GM23338 (cell line): ENCODE measurements around the gene R3HCC1L. TPM values are rescaled to one million over a fixed set of nuclear protein-coding genes. Genes with fewer than 3 reads are reported as not detected.

Source experiments
- ATAC-seq: fragments of 200-7000 bp; cut with Tn5 transposase; 3 replicates; pipeline ENCODE4 v1.9.1; 2020
- DNase-seq: peaks from one replicate; pipeline ENCODE4 v3.0.0-alpha.2; 2015; ENCODE audit warnings: low spot score
- H2AFZ ChIP-seq: fragments of 200-600 bp; sonication (generic); 2 replicates; pipeline ENCODE4 v1.8.0; 2016; ENCODE audit warnings: antibody characterized with exemption, mild to moderate bottlenecking, moderate library complexity
- H3F3A ChIP-seq: fragments of 200-600 bp; sonication (generic); replicated peaks from 2 replicates; pipeline ENCODE4 v1.8.0; 2017; ENCODE audit warnings: antibody characterized with exemption, mixed run types, low read depth
- H3K27ac ChIP-seq: fragments of 200-600 bp; sonication (generic); 2 replicates; pipeline ENCODE4 v1.6.1; 2016; ENCODE audit warnings: low read depth
- H3K27me3 ChIP-seq: fragments of 200-600 bp; sonication (generic); 2 replicates; pipeline ENCODE4 v1.8.0; 2016; ENCODE audit warnings: mild to moderate bottlenecking, mixed run types, moderate library complexity; ENCODE audit not compliant: insufficient read depth
- H3K36me3 ChIP-seq: fragments of 200-600 bp; sonication (generic); 2 replicates; pipeline ENCODE4 v1.8.0; 2016; ENCODE audit warnings: mild to moderate bottlenecking; ENCODE audit not compliant: insufficient read depth
- H3K4me1 ChIP-seq: fragments of 200-600 bp; sonication (generic); 2 replicates; pipeline ENCODE4 v1.8.0; 2016; ENCODE audit warnings: mild to moderate bottlenecking, moderate library complexity; ENCODE audit not compliant: insufficient read depth
- H3K4me2 ChIP-seq: fragments of 200-600 bp; sonication (generic); 2 replicates; pipeline ENCODE4 v1.7.1; 2017; ENCODE audit warnings: mixed run types
- H3K4me3 ChIP-seq: fragments of 200-600 bp; sonication (generic); 2 replicates; pipeline ENCODE4 v1.6.1; 2016; ENCODE audit warnings: mixed run types
- H3K79me2 ChIP-seq: fragments of 200-600 bp; sonication (generic); replicated peaks from 2 replicates; pipeline ENCODE4 v1.8.0; 2017; ENCODE audit warnings: mild to moderate bottlenecking; ENCODE audit not compliant: insufficient read depth
- H3K9me2 ChIP-seq: fragments of 200-600 bp; sonication (generic); 2 replicates; pipeline ENCODE4 v1.8.0; 2017; ENCODE audit not compliant: insufficient read depth
- H4K20me1 ChIP-seq: fragments of 200-600 bp; sonication (generic); replicated peaks from 2 replicates; pipeline ENCODE4 v1.8.0; 2017; ENCODE audit warnings: mild to moderate bottlenecking; ENCODE audit not compliant: insufficient read depth
- H3K27ac Mint-ChIP-seq: 2 replicates; pipeline ENCODE4 v1.8.0; 2020; ENCODE audit warnings: inconsistent platforms, mild to moderate bottlenecking, moderate library complexity, mixed read lengths
- H3K27me3 Mint-ChIP-seq: 3 replicates; pipeline ENCODE4 v1.8.0; 2022; ENCODE audit warnings: low read depth, mild to moderate bottlenecking, moderate library complexity, mixed read lengths, inconsistent platforms; ENCODE audit not compliant: insufficient read depth, poor library complexity
- H3K36me3 Mint-ChIP-seq: 3 replicates; pipeline ENCODE4 v1.8.0; 2021; ENCODE audit warnings: low read depth, mild to moderate bottlenecking, inconsistent platforms, moderate library complexity, mixed read lengths
- H3K4me1 Mint-ChIP-seq: 3 replicates; pipeline ENCODE4 v1.8.0; 2020; ENCODE audit warnings: mild to moderate bottlenecking, inconsistent platforms, mixed read lengths
- H3K4me3 Mint-ChIP-seq: 3 replicates; pipeline ENCODE4 v1.8.0; 2021; ENCODE audit warnings: moderate library complexity, mild to moderate bottlenecking, inconsistent platforms, mixed read lengths
- H3K9me3 Mint-ChIP-seq: 3 replicates; pipeline ENCODE4 v1.8.0; 2020; ENCODE audit warnings: moderate library complexity, mild to moderate bottlenecking, inconsistent platforms, mixed read lengths
- CREB1 ChIP-seq: fragments of 250-450 bp; sonication (Bioruptor Pico); IDR thresholded peaks from 2 replicates; pipeline ENCODE4 v1.5.0; 2020; ENCODE audit warnings: low read depth, mild to moderate bottlenecking, moderate library complexity
- ETS1 ChIP-seq: IDR thresholded peaks from 2 replicates; pipeline ENCODE4 v1.6.1; 2016; ENCODE audit warnings: antibody characterized with exemption
- EZH2 ChIP-seq: fragments of 200-600 bp; sonication (generic); IDR thresholded peaks from one replicate; pipeline ENCODE4 v1.8.0; 2017; ENCODE audit warnings: antibody characterized with exemption, mild to moderate bottlenecking, low read depth; ENCODE audit not compliant: unreplicated experiment
- EZH2phosphoT487 ChIP-seq: fragments of 200-600 bp; sonication (generic); IDR thresholded peaks from one replicate; pipeline ENCODE4 v1.8.1; 2018; ENCODE audit warnings: antibody characterized with exemption; ENCODE audit not compliant: unreplicated experiment
- JUNB ChIP-seq: IDR thresholded peaks from one replicate; pipeline ENCODE4 v1.6.1; 2016; ENCODE audit warnings: antibody characterized with exemption; ENCODE audit not compliant: unreplicated experiment
- POLR2AphosphoS5 ChIP-seq: IDR thresholded peaks from 2 replicates; pipeline ENCODE4 v1.6.1; 2016; ENCODE audit warnings: antibody characterized with exemption, low read depth
- REST ChIP-seq: IDR thresholded peaks from one replicate; pipeline ENCODE4 v1.6.1; 2018; ENCODE audit warnings: antibody characterized with exemption; ENCODE audit not compliant: unreplicated experiment
- STAT1 ChIP-seq: IDR thresholded peaks from one replicate; pipeline ENCODE4 v1.6.1; 2016; ENCODE audit warnings: antibody characterized with exemption; ENCODE audit not compliant: unreplicated experiment
- ZNF114 ChIP-seq: fragments of 250-450 bp; sonication (Bioruptor Pico); IDR thresholded peaks from 2 replicates; pipeline ENCODE4 v1.5.0; 2020; ENCODE audit warnings: mild to moderate bottlenecking, moderate library complexity
- ZNF331 ChIP-seq: fragments of 250-450 bp; sonication (Bioruptor Pico); IDR thresholded peaks from 2 replicates; pipeline ENCODE4 v1.5.0; 2020; ENCODE audit warnings: low read depth, mild to moderate bottlenecking, moderate library complexity
- polyA plus RNA-seq: library from polyadenylated mRNA; unstranded; fragments of >200 nt; fragmentation: Nextera tagmentation; extraction: Ambion mirVana; gene quantifications from 2 replicates; pipeline ENCODE4 v1.2.1, GENCODE V29; 2016
- total RNA-seq: library from RNA; depleted of rRNA; stranded (reverse); fragments of >200 nt; shearing (Covaris generic); gene quantifications from 2 replicates; pipeline ENCODE4 v1.2.3, GENCODE V29; 2014
- TF ChIP-seq, protein P1 (sequence below): fragments of 250-450 bp; sonication (Bioruptor Pico); IDR thresholded peaks from 2 replicates; pipeline ENCODE4 v1.5.0; 2020; ENCODE audit warnings: mild to moderate bottlenecking, moderate library complexity

R3HCC1L gene
- total and polyA plus RNA-seq, 2 experiments from 2014 or later, result 9.3 to 15.8 TPM

- TF ChIP-seq ZNF331 (CRISPR knock-in tag), result no peak
- TF ChIP-seq JUNB, result no peak
- TF ChIP-seq, protein P1, sequence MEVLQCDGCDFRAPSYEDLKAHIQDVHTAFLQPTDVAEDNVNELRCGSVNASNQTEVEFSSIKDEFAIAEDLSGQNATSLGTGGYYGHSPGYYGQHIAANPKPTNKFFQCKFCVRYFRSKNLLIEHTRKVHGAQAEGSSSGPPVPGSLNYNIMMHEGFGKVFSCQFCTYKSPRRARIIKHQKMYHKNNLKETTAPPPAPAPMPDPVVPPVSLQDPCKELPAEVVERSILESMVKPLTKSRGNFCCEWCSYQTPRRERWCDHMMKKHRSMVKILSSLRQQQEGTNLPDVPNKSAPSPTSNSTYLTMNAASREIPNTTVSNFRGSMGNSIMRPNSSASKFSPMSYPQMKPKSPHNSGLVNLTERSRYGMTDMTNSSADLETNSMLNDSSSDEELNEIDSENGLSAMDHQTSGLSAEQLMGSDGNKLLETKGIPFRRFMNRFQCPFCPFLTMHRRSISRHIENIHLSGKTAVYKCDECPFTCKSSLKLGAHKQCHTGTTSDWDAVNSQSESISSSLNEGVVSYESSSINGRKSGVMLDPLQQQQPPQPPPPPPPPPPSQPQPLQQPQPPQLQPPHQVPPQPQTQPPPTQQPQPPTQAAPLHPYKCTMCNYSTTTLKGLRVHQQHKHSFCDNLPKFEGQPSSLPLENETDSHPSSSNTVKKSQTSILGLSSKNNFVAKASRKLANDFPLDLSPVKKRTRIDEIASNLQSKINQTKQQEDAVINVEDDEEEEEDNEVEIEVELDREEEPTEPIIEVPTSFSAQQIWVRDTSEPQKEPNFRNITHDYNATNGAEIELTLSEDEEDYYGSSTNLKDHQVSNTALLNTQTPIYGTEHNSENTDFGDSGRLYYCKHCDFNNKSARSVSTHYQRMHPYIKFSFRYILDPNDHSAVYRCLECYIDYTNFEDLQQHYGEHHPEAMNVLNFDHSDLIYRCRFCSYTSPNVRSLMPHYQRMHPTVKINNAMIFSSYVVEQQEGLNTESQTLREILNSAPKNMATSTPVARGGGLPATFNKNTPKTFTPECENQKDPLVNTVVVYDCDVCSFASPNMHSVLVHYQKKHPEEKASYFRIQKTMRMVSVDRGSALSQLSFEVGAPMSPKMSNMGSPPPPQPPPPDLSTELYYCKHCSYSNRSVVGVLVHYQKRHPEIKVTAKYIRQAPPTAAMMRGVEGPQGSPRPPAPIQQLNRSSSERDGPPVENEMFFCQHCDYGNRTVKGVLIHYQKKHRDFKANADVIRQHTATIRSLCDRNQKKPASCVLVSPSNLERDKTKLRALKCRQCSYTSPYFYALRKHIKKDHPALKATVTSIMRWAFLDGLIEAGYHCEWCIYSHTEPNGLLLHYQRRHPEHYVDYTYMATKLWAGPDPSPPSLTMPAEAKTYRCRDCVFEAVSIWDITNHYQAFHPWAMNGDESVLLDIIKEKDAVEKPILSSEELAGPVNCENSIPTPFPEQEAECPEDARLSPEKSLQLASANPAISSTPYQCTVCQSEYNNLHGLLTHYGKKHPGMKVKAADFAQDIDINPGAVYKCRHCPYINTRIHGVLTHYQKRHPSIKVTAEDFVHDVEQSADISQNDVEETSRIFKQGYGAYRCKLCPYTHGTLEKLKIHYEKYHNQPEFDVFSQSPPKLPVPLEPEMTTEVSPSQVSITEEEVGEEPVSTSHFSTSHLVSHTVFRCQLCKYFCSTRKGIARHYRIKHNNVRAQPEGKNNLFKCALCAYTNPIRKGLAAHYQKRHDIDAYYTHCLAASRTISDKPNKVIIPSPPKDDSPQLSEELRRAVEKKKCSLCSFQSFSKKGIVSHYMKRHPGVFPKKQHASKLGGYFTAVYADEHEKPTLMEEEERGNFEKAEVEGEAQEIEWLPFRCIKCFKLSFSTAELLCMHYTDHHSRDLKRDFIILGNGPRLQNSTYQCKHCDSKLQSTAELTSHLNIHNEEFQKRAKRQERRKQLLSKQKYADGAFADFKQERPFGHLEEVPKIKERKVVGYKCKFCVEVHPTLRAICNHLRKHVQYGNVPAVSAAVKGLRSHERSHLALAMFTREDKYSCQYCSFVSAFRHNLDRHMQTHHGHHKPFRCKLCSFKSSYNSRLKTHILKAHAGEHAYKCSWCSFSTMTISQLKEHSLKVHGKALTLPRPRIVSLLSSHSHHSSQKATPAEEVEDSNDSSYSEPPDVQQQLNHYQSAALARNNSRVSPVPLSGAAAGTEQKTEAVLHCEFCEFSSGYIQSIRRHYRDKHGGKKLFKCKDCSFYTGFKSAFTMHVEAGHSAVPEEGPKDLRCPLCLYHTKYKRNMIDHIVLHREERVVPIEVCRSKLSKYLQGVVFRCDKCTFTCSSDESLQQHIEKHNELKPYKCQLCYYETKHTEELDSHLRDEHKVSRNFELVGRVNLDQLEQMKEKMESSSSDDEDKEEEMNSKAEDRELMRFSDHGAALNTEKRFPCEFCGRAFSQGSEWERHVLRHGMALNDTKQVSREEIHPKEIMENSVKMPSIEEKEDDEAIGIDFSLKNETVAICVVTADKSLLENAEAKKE (CRISPR knock-in tag), result no peak
- TF ChIP-seq EZH2, result no peak
Measured at GRCh38 chr10:98251399-98251798, 116.9 kb downstream of the R3HCC1L start (continued).

DNA sequence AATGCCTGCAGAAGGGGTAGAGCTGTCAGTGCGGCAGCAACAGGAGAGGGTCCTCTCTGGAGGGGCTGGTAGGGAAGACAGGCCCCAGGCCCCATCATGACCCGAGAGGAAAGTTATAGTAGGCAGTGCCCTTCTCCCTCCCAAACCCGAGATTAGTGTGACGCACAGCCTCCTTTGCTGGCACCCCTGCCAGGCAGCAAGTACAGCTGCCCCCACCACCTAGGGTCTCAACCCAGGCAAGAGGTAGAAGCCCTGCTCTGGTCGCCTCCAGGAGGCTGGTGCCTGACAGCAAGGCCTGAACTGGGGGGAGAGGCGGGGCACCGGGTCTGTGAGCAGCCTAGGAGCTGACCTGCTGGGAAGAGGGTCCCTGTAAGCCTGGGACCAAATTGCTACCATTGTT is 118.0 kb downstream of the R3HCC1L start:
- no peaks in the 10 kb centered on the region for H3F3A ChIP-seq
- H3K4me3 ChIP-seq, result no peak overlapping the region
- H3K27me3 ChIP-seq, result no peaks in the 10 kb centered on the region
- H3K4me1 ChIP-seq, result no peaks in the 10 kb centered on the region
- Mint-ChIP-seq H3K27ac (no peak overlapping the region), H3K27me3 (peaks cover 3% of the 10 kb centered on the region), H3K4me3 (no peak overlapping the region), H3K9me3 (no peaks in the 10 kb centered on the region), H3K36me3 (peaks cover 5% of the 10 kb centered on the region; the same call in 2 of the 3 replicates), H3K4me1 (peaks cover 16% of the 10 kb centered on the region)
- H3K36me3 ChIP-seq, result no peaks in the 10 kb centered on the region
- H3K4me2 ChIP-seq, result no peak overlapping the region
- H4K20me1 ChIP-seq, result no peaks in the 10 kb centered on the region; the same call in 1 of the 2 replicates
- no peaks in the 10 kb centered on the region for H3K9me2 ChIP-seq
- DNase-seq (no peak), ATAC-seq (peak; percentile 16; the same call in 2 of the 3 replicates)
- no peak overlapping the region for H2AFZ ChIP-seq
- H3K79me2 ChIP-seq, result no peaks in the 10 kb centered on the region
- H3K27ac ChIP-seq, result no peak overlapping the region
- no peak for TF ChIP-seq CREB1 (CRISPR knock-in tag)
- TF ChIP-seq EZH2phosphoT487, result no peak
- no peak for TF ChIP-seq STAT1
- no peak for TF ChIP-seq ZNF331 (CRISPR knock-in tag)
- TF ChIP-seq JUNB, result no peak
- no peak for TF ChIP-seq ZNF114
- TF ChIP-seq REST, result no peak
- TF ChIP-seq POLR2AphosphoS5, result no peak
- no peak for TF ChIP-seq EZH2
- no peak for TF ChIP-seq ETS1
